Measurements from ENCODE around the gene SWT1. TPM values are rescaled to one million over a fixed set of nuclear protein-coding genes. Genes with fewer than 3 reads are reported as not detected.

Gene SWT1
- total and polyA plus RNA-seq, 9 of the 15 experiments (the other 6 are each of a cell fraction or from before 2014, with no cell fraction given) = 1.5 to 3.4 (median 2.3) TPM

GRCh38 chr1:185317886-185318310, 160.9 kb downstream of the SWT1 start (continued):
- TF ChIP-seq, protein P1, sequence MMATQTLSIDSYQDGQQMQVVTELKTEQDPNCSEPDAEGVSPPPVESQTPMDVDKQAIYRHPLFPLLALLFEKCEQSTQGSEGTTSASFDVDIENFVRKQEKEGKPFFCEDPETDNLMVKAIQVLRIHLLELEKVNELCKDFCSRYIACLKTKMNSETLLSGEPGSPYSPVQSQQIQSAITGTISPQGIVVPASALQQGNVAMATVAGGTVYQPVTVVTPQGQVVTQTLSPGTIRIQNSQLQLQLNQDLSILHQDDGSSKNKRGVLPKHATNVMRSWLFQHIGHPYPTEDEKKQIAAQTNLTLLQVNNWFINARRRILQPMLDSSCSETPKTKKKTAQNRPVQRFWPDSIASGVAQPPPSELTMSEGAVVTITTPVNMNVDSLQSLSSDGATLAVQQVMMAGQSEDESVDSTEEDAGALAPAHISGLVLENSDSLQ (IDR thresholded peaks at IDR 0.05) = peak; percentile 59; the same call in 1 of the 2 replicates
- TF ChIP-seq, protein P2, sequence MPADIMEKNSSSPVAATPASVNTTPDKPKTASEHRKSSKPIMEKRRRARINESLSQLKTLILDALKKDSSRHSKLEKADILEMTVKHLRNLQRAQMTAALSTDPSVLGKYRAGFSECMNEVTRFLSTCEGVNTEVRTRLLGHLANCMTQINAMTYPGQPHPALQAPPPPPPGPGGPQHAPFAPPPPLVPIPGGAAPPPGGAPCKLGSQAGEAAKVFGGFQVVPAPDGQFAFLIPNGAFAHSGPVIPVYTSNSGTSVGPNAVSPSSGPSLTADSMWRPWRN (IDR thresholded peaks at IDR 0.05; ENCODE audit: low read depth) = no peak
- TF ChIP-seq TAF15 (IDR thresholded peaks at IDR 0.05; ENCODE audit: low read depth, low read length) (no peak), RNF2 (IDR thresholded peaks at IDR 0.05) (peak; percentile 58), PML (IDR thresholded peaks at IDR 0.05; ENCODE audit: low read length) (peak; percentile 47; the same call in 1 of the 2 replicates), CBX5 (IDR thresholded peaks at IDR 0.05; ENCODE audit: borderline replicate concordance, low read depth) (no peak), ZSCAN29 (IDR thresholded peaks at IDR 0.05) (0 out of 2 replicates have a peak, but pooled peaks have one; percentile 8), NONO (IDR thresholded peaks at IDR 0.05; ENCODE audit: low read depth in 2 of 2, low read length in 1 of 2) (no peak), DMBX1 (CRISPR knock-in tag; IDR thresholded peaks at IDR 0.05; ENCODE audit: borderline replicate concordance) (peak; percentile 45; the same call in 1 of the 2 replicates), ZNF408 (CRISPR knock-in tag; IDR thresholded peaks at IDR 0.05; ENCODE audit: low read depth) (no peak), ZNF696 (CRISPR knock-in tag; conservative IDR thresholded peaks at IDR 0.05) (no peak), NFE2 (IDR thresholded peaks at IDR 0.05; ENCODE audit: low read depth) (peak; percentile 48), RAD51 (IDR thresholded peaks at IDR 0.05; ENCODE audit: borderline replicate concordance, low read depth) (no peak), ZNF444 (CRISPR knock-in tag; IDR thresholded peaks at IDR 0.05) (0 out of 2 replicates have a peak, but pooled peaks have one; percentile 13), SNRNP70 (optimal IDR thresholded peaks at IDR 0.05; ENCODE audit: low read depth, low read length) (no peak), NFXL1 (CRISPR knock-in tag; IDR thresholded peaks at IDR 0.05) (no peak), SMAD4 (CRISPR knock-in tag; conservative IDR thresholded peaks at IDR 0.05) (peak; percentile 93), BHLHE40 (IDR thresholded peaks at IDR 0.05; ENCODE audit: low read length) (peak; percentile 42; the same call in 1 of the 2 replicates), MTF1 (CRISPR knock-in tag; IDR thresholded peaks at IDR 0.05; ENCODE audit: borderline replicate concordance) (0 out of 2 replicates have a peak, but pooled peaks have one; percentile 61), HNRNPUL1 (IDR thresholded peaks at IDR 0.05; ENCODE audit: low read length) (no peak), ATF4 (CRISPR knock-in tag; IDR thresholded peaks at IDR 0.05) (peak; percentile 66; the same call in 1 of the 2 replicates), L3MBTL2 (IDR thresholded peaks at IDR 0.05) (peak; percentile 97), ELF2 (CRISPR knock-in tag; IDR thresholded peaks at IDR 0.05) (no peak), KLF6 (CRISPR knock-in tag; IDR thresholded peaks at IDR 0.05; ENCODE audit: borderline replicate concordance) (no peak), NCOA4 (IDR thresholded peaks at IDR 0.05; ENCODE audit: partially characterized antibody) (no peak), LEF1 (IDR thresholded peaks at IDR 0.05) (no peak), CBFA2T3 (IDR thresholded peaks at IDR 0.05) (peak; percentile 45; the same call in 1 of the 2 replicates)
- TF ChIP-seq, protein P3, sequence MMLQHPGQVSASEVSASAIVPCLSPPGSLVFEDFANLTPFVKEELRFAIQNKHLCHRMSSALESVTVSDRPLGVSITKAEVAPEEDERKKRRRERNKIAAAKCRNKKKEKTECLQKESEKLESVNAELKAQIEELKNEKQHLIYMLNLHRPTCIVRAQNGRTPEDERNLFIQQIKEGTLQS (IDR thresholded peaks at IDR 0.05) = 0 out of 2 replicates have a peak, but pooled peaks have one; percentile 17
- TF ChIP-seq, protein P3 (CRISPR knock-in tag; conservative IDR thresholded peaks at IDR 0.05) = no peak
